Head of caudate nucleus (tissue), 42 donors: ENCODE measurements around the gene RSPRY1.

Source experiments
- DNase-seq, 42 donors: peaks; one replicate each; pipeline versions ENCODE4 v3.0.0 to v3.0.0-alpha.2; 2020 to 2021; ENCODE audit warnings: mixed read lengths in 7 of 42
- intact Hi-C: fragments of 100-400 bp; cut with DNase I; formaldehyde crosslinking; loops from one replicate; pipeline ENCODE4 v1.15.0; 2022

The RSPRY1 gene

GRCh38 chr16:57185945-57186871, at the start of gene RSPRY1, which contains the start of gene PSME3IP1:
RSPRY1 (plus strand) TSS chr16:57186329; CDS start chr16:57204659, 18,330 bp downstream.
PSME3IP1 (minus strand) TSS chr16:57186039; CDS start chr16:57173854, 12,185 bp downstream.
- intact Hi-C loops, result loop anchor here (5.0 kb wide), 1 partner anchor 56 kb away; no protein-coding TSS in a partner anchor
- peak; percentile 94 to 100 (median 99) for DNase-seq

DNA sequence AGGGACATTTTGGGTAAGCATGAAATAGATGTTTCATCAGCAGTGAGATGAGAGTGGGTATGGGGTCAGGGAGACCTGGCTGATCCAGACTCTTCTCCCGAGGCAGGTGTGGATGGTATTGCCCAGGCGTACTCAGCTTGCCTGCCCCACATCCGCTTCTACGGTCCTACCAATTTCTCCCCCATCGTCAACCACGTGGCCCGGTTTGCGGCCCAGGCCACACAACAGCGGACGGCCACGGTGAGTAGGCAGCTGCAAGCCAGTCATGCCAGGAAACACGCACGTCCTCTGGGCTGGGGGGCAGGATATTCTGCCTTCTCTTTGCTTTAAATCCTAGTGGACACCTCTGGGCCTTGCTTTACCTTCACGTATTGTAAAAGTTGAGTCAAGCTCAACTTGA, 49.1 kb upstream of the RSPRY1 start:
- intact Hi-C loops, result no loop called here
- no peak for DNase-seq

DNA sequence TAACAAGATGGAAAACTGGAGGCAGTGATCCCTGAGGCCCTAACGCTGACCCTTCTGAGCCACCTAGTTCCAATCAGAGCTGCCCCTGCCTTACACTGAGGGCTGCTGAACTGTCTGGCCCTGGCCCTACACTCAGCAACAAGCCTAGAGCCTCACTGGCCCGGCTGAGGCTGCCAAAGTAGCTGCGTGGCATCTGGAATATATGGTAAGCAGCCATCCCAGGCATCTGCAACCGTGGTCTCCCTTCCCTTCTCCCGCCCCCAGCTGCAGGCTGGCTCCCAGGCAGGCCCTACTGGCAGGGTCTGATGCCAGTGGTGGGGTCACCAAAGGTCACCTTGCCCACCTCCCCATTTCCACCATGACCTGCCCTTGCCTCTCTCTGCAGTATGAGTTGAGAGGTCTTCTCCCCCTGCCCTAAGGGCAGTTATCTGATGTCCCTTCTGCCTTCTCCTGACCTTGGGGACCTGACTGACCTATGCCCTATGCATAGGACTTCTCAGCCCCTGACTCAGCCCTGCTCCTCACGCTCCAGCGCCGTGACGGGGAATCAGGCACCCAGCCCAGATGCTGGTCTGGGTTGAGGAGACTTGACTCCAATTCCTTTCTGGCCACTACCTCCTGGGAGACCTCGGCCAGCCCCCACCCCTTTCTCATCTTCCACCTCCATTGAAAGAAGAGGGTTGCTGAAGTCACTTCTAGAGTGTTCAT, 48.4 kb upstream of the RSPRY1 start:
- DNase-seq, result peak in 1 of 42 donors; percentile 41

DNA sequence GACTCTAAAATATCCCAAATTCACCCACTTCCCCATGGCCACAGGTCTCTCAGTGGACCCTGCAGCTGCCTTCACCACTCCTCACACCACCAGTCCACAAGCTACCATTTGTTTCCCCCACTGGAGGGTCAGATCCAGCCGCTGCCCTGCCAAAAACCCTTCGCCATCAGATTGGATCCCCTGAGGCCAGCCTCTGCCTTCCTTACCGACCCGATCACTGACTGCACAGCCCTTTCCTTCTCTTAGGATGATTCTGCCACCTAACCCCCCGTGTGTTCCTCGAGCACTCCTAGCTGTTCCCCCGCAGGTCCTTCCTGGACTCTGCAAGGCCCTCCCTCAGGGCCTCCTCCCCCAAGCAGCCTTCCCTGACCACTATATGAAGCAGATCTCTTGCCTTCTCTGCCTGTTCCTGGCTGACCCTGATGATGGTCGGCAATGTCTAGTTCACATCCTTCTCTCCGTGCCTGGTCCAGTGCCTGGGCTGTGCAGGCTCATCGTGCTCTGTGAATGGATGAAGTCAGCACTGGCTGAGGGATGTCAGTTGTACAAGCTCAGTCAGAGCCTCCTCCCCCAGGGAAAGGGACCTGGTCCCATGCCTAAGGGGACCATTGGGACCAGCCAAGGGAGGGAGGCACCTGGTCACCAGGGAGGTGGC, 47.7 kb upstream of the RSPRY1 start:
- intact Hi-C loops, result no loop called here
- peak in 2 of 42 donors; percentile 14 for DNase-seq

More for the DNA sequence above, 48.4 kb upstream of the RSPRY1 start:
- intact Hi-C loops, result no loop called here

DNA sequence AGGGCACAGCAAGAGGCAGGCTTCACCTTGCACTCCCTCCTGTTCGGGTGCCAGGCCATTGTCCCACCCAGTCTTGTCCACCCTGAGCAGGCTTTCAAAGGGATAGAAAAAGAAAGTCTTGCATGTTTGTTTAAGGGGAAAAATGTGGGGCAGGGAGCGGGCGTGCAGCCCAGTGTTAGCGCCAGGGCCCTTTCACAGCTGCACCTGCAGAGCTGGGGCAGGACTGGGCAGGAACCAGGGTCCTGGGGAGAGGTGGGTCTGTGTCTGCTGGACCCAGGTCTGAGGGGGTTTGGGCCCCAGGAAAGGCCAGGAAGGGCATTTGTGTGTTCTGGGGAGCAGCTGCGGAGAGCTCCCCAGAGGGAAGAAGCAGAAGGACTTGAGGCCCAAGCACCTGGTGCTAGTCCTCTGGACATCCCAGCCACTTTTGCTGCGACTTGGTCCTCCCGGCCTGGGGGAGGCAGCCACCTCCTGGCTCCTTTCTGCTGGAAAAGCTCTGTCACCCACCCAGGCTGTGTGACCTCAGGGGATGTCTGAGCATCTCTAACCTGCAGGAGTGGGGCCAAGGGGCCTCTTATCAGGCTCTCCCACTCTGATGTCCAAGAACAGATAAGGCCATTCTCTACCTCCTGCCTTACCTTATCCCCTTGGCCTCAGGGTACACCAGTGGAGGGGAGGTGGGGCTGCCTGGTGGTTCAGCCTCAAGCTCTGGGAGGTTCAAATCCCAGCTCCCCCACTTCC, 45.0 kb upstream of the RSPRY1 start:
- DNase-seq, result peak in 5 of 42 donors; percentile 8 to 26 (median 11)
- intact Hi-C loops, result loop anchor here (10.0 kb wide), 1 partner anchor 46 kb away; the partner anchor contains the start of gene CPNE2

GRCh38 chr16:57141822-57142631, 44.1 kb upstream of the RSPRY1 start:
- DNase-seq, result peak in 8 of 42 donors; percentile 10 to 55 (median 36)
- intact Hi-C loops, result loop anchor here (10.0 kb wide), 1 partner anchor 47 kb away; the partner anchor contains the start of gene CPNE2

DNA sequence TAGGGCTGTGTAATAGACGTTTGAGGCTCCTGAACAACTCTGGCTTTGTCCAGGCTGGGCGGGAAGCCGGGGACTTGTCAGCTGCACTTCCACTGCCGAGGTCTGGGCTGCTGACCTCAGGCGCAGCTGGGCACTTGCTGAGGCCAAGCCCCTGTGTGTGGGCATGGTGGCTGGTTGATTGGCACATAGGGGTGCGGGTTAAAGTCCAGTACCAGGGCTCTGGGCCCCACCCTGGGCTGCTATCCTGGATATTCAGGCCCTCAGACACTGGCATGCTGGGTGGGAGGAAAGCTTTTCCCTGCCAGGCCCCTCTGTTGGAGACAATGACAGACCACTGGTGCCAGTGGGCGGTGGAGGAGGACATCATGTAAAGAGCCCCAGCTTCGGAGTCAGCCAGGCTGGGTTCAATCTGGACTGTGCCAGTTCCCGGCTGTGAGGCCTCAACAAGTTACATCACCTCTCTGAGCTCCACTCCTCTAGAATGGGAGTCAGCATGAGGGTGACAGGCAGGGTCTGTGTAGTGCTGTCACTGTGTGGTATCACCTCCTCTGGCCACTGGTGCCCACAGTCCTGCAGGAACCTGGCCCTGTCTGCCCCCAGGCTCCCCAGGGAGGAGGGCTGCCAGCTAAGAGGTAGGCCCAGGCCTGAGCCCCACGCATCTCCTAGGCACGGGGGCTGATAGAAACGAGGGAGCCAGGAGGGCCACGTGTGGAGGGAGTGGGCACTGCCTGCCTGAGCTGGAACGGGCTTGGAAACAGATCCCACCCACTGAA, 42.8 kb upstream of the RSPRY1 start:
- intact Hi-C loops, result loop anchor here (10.0 kb wide), 1 partner anchor 49 kb away; the partner anchor contains the start of gene CPNE2
- DNase-seq, result peak; percentile 79 to 97 (median 93)

DNA sequence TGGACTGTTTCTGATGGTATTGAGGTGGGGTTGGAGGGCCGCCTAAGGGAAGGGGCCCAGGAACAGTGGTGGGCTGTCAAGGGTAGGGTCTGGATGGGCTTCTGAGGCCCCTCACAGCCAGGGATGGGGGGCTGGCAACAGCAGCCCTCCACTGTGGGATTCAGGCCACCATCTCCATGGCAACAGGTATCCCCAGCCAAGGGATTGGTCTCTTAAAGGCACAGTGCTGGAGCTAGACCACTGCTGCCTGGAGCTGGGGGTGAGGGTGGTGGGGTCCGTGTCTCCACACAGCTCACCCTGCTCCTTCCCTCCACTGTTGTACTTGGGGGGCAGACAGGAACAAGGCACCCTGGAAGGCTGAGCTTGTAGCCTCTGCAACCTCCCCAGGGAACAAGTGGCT, 42.1 kb upstream of the RSPRY1 start:
- DNase-seq, result peak in 4 of 42 donors; percentile 6 to 23 (median 14)
- intact Hi-C loops, result loop anchor here (10.0 kb wide), 1 partner anchor 49 kb away; the partner anchor contains the start of gene CPNE2

DNA sequence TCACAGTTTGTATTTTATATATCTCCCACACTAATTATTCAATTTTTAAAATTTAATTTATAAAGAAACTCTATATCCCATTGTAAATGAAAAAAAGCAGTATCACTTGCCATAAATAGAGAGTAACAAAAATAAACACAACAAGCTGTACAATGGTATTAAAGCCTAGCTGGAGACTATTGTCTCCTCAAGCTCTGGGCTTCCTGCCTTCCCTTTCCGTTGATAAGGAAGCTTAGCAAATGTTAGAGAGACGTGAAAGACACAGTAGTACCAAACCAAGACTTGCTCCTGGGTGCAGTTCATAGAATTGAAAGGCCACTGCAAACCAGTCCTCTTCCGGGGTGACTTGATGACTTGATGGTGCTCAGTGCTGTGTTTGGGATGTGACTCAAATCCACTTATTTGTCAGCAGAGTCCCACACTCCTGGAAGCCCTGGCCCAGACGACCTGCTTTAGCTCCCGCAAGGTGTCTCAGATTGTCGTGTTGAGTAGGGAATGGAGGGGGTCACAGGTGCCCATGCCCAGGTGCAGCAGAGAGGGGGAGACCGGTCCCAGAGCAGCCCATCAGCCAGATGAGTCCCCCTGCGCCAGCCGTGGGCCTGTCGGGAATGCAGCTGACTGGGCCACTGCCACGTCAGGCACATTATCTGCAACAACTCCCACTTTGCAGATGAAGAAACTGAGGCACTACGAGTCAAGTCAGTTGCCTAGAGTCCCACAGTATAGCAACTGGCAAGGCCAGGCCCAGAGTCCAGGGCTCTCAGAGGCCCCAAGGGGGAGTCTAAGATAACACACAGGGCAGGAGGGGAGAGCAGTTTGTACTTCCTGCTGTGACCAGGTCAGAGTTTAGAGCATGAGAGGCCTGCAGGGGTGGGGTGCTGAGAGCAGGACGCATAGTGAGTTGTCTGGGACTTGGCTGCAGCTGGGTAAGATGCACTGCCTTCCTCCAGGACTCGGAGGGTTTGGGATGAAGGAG, 40.8 kb upstream of the RSPRY1 start:
- intact Hi-C loops, result loop anchor here (10.0 kb wide), 1 partner anchor 51 kb away; the partner anchor contains the start of gene CPNE2
- DNase-seq, result peak in 5 of 42 donors; percentile 1 to 36 (median 9)

GRCh38 chr16:57146040-57146647, 40.0 kb upstream of the RSPRY1 start:
- DNase-seq, result peak in 4 of 42 donors; percentile 16 to 49 (median 28)
- intact Hi-C loops, result loop anchor here (10.0 kb wide), 1 partner anchor 51 kb away; the partner anchor contains the start of gene CPNE2

DNA sequence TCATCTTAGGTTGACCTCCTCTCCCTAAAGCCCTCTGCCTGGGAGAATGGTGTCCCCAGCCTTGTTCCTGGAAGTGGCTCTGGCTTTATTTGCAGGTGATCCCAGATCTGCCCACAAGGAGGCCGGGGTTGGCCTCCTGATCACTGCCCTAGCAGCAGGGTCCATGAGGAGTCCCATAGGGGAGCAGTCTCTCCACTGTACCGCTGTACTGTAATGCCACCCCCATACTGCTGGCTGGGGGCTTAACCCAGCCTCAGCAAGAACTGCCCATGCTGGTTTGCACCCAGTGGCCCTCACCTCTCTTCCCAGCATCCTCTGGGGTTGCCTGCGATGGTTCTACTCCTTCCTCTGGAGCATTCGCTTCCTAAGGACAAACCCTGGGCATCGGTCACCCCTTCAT, 39.4 kb upstream of the RSPRY1 start:
- intact Hi-C loops, result loop anchor here (10.0 kb wide), 1 partner anchor 52 kb away; the partner anchor contains the start of gene CPNE2

GRCh38 chr16:57147381-57148221, 38.5 kb upstream of the RSPRY1 start:
- intact Hi-C loops, result loop anchor here (10.0 kb wide), 1 partner anchor 53 kb away; the partner anchor contains the start of gene CPNE2

More for the DNA sequence above, 39.4 kb upstream of the RSPRY1 start:
- peak in 3 of 42 donors; percentile 9 to 12 (median 11) for DNase-seq

DNA sequence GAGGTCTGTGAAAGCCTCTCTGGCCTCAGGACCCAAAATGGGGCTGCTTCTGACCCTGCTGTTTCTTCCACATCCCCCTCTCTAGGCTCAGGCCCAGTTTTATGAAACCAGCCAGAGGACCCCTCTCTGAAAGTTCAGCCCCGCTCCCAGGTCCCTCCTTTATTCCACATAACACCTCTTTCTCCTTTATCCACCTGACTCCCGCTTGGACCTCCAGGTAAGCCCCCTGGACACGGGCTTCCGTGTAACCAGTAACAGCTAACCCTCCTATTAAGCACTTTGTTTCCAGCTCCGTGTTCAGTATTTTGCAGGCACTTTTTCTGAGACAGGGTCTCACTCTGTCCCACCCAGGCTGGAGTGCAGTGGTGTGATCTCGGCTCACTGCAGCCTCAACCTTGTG, 37.6 kb upstream of the RSPRY1 start:
- peak in 2 of 42 donors; percentile 11 to 41 for DNase-seq
- intact Hi-C loops, result loop anchor here (10.0 kb wide), 1 partner anchor 54 kb away; the partner anchor contains the start of gene CPNE2

More at GRCh38 chr16:57147381-57148221, 38.5 kb upstream of the RSPRY1 start:
- peak in 16 of 42 donors; percentile 18 to 64 (median 43) for DNase-seq
